Fibroblast of the aortic adventitia (primary cell): ENCODE results near the gene LTBR. TPM values are rescaled to one million over a fixed set of nuclear protein-coding genes. Genes with fewer than 3 reads are reported as not detected.

Experiments used
- DNase-seq: peaks from one replicate; pipeline ENCODE4 v3.0.0-alpha.2; 2010; ENCODE audit warnings: low read depth
- H3K4me3 ChIP-seq: 2 replicates; pipeline ENCODE4 v1.5.1; 2011; ENCODE audit warnings: low read depth, mild to moderate bottlenecking, control low read depth, low read length, moderate library complexity
- total RNA-seq: library from RNA; depleted of rRNA; stranded (reverse); fragments of >200 nt; gene quantifications from 2 replicates; pipeline ENCODE4 v1.2.3, GENCODE V29; 2012; ENCODE audit warnings: low replicate concordance
- TF ChIP-seq, protein P1 (sequence below): IDR thresholded peaks from 2 replicates; pipeline ENCODE4 v1.5.1; 2011; ENCODE audit warnings: mild to moderate bottlenecking, low read length, control low read depth, inconsistent platforms; ENCODE audit not compliant: insufficient read depth

The LTBR gene
- total RNA-seq, 1 donor: 93.7 TPM

DNA sequence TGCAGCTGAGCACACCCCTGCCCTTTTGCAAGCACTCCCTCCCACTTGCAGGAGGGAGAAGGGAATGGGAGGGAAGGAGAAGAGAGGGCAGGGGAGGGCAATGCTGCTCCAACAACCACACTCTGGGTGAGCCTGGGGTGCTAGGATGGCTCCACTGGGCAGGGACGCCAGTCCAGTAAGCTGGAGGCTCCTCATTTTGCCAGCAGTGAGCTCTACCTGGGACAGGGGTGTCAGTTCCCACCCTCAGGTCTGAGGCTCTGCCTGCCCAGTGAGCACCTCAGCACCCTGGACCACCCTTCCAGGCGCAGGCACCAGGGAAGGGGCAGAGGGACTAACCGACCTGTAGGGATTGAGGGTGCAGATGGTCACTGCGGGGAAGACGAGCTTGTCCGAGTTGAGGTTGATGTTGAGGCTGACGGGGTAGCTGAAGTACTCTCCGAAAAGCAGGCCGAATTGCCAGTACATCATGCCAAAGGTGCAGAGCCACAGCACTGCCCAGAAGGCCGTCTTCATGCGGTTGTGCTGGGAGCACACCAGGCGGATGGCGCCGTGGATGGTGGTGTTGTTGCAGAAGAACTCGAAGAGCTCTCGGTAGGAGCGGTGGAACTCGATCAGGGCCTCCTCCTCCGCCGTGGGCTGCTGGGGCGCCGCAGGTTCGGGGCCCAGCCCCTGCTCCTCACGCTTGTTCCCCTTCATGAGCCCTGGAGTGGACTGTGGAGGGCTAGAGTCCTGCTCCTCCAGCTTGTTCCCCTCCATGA lies 9.8 kb upstream of the LTBR start:
- TF ChIP-seq, protein P1, sequence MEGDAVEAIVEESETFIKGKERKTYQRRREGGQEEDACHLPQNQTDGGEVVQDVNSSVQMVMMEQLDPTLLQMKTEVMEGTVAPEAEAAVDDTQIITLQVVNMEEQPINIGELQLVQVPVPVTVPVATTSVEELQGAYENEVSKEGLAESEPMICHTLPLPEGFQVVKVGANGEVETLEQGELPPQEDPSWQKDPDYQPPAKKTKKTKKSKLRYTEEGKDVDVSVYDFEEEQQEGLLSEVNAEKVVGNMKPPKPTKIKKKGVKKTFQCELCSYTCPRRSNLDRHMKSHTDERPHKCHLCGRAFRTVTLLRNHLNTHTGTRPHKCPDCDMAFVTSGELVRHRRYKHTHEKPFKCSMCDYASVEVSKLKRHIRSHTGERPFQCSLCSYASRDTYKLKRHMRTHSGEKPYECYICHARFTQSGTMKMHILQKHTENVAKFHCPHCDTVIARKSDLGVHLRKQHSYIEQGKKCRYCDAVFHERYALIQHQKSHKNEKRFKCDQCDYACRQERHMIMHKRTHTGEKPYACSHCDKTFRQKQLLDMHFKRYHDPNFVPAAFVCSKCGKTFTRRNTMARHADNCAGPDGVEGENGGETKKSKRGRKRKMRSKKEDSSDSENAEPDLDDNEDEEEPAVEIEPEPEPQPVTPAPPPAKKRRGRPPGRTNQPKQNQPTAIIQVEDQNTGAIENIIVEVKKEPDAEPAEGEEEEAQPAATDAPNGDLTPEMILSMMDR: no peak
- no peak overlapping the region for H3K4me3 ChIP-seq
- no peak for DNase-seq

DNA sequence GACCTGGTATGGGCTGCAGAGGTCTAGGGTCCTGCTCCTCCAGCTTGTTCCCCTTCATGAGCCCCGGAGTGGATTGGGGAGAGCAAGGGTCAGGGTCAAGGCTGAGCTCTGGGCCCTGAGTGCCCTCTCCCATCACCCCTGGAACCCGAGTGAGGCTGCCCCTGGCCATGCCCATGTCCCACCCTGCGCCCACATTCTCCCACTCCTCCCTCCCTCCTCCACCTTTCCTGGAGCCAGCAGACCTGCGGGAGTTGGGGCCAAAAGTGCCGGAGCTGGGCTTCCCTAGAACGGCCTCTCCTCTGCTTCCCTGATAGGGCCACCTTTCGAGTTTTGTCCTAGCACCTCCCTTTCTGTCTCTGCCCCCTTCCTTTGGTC lies 9.2 kb upstream of the LTBR start:
- H3K4me3 ChIP-seq: no peak overlapping the region
- TF ChIP-seq, protein P1: no peak
- no peak for DNase-seq

DNA sequence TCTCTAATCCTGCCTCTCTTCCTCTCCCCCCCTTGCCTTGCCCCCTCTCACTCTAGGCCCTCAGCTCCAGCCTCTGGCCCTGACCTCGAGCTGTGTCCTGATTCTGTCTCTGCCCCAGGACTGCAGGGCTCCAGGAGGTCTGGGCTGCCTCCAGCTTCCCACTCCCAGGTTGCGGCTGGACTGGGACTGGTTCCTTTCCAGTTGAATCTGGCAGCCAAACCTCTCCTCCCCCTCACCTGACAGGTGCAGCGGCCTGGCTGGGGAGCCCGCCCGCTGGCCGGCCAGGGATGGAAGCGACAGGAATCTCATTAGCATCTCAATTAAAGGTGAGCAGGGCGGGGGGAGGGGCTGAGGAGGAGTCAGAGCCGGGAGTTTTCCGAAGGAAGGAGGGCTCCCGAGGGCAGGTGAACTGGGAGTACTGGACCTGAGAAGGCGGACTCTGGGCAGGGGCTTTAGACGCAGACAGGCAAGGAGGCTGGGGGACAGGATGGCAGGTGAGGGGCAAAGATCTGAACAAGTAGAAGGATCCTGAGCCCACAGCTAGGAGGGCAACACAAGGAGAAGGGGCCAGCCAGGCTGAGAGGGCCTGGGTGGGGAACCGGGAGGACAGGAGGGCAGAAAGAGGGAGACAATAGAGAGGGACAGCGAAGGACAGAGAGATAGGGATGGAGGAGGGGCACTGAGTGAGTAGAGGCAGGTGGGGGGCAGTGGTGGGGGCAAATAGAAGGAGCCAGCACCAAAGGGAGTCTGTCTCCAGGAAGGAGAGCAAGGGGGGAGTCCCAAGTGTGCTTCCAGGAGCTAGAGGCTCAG lies 8.5 kb upstream of the LTBR start, which contains the start of gene SCNN1A:
Gene SCNN1A, minus strand, starts transcription at position 295 of the 810 bp plus-strand sequence. CDS start 780 bp downstream, outside the sequence.
- TF ChIP-seq, protein P1: no peak
- H3K4me3 ChIP-seq: no peak within 1 kb of the TSS
- no peak for DNase-seq

DNA sequence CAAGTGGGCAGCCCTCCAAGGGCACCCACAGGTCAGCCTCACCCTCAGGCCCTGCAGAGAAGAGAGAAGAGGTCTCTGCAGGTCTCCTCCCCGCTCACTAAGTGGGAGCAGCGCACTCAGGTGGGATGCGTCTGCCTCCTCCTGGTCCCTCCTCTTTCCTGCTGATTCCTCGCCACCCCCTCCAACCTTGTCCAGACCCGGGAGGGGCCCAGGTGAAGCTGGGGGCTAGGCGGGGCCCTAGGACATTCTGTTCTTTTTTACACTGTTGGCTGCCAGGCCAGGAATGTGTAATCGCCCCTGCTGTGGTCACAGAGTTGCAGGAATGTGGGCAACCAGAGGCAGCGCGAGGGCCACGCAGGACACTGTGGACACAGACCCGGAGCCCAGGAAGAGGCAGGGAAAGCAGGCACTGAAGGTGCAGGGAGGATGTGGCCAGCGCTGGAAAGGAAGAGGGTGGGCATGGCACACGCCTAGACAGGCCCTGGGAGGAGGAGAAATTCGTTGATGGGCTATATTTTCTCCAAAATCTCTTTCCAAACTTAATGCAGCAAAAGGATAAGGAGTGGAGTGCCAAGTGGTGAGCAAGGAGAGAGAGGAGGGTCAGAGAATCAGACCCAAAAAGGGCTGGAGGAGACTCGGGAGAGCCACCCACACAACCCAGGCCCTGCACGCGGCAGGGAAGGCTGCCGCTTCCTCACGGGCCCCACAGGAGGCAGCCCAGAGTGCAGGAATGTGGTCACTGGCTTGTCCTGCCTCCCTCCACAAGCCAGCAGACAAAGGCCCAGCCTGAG lies 7.7 kb upstream of the LTBR start:
- H3K4me3 ChIP-seq: no peak overlapping the region
- DNase-seq: peak; percentile 78
- TF ChIP-seq, protein P1: peak; percentile 70

DNA sequence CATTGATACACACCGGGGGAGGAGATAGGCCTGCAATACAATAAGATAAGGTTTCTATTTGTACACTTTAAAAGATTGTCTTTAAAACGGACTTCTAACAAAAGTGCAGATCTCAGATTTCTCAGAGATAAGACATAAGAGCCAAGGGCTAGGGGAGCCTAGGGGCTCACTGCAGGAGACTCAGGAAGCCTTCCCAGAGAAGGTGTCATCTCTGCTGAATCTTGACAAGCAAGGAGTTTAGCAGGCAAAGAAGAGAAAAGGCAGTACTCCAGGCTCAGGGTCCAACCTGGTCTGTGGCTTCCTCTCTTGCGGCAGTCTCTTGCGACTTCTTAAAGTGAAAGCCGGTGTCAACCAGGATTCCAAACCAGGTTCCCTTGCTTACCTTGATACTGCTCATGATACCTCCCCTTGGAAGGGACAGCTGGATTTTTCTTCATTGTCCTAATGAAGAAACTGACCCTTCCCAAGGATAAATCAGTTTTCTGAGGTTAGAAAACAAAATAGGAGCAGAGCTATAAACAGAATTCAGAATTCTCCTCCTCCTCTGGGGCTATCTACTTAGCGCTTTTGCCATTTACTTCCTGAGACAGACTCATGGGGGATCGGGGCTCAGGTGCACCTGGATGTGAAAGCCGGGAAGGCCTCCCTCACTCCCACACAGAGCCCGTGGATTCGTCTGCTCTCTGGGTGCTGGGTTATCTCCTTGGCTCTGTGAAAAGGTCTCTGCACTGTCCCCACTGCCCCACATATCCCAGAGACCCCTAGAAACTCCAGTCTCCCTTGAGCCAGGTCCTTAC lies 6.9 kb upstream of the LTBR start:
- TF ChIP-seq, protein P1: no peak
- DNase-seq: no peak
- H3K4me3 ChIP-seq: no peak overlapping the region

DNA sequence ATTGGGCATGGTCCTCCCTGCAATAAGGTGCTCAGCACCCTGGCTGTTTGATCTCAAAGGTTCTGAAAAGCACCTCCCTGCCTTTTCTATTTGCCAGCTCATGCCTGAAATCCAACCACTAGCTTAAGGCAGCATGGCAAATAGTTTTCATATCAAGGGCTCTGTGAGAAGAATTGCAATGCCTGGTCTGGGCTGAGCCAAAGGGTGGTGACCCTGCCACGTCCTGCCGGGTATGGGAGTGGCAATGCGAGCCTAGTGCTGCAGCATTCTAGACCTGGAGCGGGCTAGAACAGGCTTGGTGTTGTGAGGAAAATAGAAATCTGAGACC lies 6.3 kb upstream of the LTBR start:
- H3K4me3 ChIP-seq: no peak overlapping the region
- TF ChIP-seq, protein P1: no peak

More for the DNA sequence above, 6.3 kb upstream of the LTBR start:
- no peak for DNase-seq
